DMS 273 treated with DMSO at 0.1 percent for 48 hours (cell line): Measurements from ENCODE around the gene CD72.
"Not testable (repeated sequence)": the region's sequence is repeated elsewhere in the genome, so short reads cannot be mapped to it uniquely, and the experiment has no call there.

ENCODE experiments used
- DNase-seq: peaks from one replicate; lab custom pipeline; 2025; lab: John Stamatoyannopoulos, UW

CD72 gene

DNA sequence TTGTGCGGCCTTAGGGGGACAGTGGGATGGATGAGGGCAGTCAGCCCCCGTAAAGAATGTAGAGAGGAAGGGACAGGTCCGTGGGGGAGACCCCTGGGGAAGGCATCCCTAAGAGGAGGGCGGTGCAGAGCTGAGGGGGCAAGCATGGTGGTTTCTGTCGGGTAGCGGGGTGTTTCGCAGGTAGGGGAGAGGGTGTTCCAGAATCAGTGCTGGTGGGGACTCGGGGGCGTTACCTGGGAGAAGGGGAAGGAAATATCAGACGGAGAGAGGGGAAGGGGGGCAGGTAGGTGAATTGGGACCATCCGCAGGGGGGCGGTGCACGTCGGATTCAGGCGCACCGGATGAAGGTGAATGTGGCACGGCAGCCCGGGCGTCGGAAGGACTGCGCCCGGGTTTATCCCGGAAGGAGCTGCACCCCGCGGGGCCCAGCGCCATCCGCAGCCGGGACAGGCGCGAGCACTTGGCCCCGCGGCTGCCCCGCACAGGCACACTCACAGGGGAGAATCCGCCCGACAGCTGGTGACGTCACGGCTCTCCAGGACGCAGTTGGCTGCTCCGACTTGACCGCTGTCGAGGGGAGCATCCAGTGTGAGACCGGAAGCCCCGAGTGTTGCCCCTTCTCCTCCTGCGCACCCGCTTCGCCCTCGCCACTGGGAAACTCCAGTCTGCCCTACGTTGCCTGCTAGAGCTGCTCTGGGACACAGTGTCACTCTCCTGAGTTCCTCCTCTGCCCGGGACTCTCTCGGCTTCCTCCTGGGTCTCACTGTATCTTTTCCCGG, 1.3 kb downstream of the CD72 start:
- DNase-seq: no peak

DNA sequence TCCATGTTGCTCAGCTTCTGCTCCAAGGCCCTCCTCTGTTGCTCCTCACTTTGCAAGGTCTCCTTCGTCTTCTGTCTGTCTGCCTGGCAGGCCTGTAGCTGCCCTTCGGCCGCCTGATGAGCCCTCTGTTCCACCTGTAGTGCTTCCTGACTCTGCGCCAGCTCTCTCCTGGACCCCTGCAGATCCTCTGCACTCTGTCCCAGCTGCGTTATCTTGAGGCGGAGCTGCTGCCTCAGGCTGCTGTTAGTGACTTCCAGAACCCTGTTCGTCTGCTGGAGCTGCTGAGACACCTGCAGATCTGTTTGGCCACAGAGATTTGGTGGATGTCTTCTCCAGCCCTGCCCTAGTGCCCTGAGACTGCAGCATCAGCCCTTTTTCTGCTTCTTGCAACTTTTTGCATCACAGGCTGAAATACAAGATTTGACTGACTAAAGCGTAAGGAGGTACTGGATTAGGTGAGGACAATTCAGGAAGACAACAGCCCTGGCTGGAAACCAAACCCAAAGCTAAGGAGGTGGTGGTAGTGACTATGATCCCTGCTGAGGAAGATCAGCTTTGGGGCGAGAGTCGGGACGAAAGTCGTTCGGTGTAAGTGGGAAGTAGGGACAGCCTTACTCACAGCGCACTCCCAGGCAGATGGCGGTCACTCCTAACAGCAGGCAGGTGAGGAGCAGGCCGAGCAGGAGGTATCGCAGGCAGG, 2.1 kb downstream of the CD72 start:
- DNase-seq: no peak

DNA sequence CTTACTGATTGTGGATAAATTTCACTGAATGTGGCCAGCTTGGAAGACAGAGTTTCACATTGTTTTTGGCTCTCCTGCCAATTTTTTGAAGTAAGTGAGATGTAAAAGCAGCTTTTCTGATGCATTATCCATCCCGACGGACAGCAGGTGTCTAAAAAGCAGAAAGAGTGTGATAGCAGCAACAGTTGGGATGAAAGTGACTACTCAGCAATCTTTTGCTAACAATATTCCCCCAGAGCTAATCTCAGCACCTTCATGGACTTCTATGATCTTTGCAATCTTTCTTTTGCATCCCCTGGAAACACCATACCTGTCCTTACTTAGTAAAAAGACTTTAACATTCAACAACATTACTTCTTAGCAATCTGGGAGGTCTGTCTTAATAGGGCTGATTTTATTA, 5.4 kb downstream of the CD72 start:
- DNase-seq: no peak

DNA sequence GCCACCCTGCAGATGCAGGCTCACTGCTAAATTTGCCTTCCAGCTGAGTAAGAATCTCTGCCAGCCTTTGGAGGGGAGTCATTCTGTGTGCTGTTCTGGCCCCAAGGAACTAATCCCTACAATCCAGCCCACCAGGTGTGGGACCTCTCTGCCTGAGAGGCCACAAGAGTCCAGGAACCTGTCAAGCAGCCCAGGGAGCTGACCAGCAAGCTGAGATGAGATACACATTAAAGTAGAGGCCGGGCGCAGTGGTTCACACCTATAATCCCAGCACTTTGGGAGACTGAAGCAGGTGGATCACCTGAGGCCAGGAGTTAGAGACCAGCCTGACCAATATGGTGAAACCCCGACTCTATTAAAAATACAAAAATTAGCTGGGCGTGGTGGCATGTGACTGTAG, 6.1 kb downstream of the CD72 start:
- not testable (repeated sequence) for DNase-seq

DNA sequence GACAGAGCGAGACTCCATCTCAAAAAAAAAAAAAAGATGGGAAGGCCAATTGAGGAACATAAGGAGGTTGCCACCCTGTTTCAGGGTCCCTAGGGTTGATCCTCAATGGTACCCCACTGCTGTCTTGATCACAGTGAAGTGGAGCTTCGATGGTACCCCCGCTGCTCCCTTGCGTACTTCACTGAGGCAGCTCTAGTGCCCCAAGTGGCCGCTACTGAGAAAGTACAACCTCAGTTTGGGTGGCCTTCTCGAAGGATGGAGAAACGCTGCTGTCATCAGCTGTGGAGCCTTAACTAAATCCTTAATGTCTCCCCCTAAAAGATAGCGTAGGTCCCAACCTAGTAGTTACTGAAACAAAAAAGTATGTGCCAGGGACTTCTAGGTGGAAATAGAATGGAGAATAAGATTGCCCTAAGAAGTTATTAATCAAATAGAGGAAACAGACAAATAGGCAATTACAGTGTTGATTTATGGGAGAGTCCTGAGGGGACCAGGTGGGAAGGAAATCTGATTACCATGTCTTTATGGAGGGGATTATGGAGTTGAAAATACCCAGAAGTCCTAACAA, 6.9 kb downstream of the CD72 start:
- DNase-seq: no peak

DNA sequence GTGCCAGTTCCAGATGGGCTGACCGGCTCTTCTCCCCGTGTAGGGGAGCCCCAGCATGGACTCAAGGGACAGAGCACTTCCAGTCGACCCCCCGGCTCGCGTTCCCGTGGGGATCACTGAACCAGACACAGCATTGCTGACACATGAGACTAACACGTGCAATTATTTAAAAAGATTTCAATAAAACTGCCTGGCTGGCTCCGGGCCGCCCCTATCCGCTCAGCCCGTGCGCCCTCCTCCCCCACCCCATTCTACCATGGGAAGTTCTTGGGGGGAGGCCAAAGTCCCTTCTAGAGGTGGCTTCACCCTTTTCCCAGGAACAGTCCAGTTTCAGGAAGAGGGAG, 8.4 kb downstream of the CD72 start:
- no peak for DNase-seq

DNA sequence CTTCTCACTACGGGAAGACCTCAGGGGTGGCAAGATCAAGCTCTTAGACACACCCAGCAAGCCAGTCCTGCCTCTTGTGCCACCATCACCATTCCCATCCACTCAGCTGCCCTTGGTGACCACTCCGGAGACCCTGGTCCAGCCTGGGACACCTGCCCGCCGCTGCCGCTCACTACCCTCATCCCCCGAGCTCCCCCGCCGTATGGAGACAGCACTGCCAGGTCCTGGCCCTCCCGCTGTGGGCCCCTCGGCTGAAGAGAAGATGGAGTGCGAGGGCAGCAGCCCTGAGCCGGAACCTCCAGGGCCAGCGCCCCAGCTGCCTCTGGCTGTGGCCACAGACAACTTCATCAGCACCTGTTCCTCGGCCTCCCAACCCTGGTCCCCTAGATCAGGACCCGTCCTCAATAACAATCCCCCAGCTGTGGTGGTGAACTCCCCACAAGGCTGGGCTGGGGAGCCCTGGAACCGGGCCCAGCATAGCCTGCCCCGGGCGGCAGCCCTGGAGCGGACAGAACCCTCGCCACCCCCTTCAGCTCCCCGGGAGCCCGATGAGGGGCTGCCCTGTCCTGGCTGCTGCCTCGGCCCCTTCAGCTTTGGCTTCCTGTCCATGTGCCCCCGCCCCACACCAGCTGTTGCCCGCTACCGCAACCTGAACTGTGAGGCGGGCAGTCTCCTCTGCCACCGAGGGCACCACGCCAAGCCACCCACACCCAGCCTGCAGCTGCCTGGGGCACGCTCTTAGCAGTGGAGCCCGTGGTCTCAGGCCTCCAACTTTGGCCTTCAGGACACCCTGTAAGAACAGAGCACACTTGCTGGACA, 9.0 kb downstream of the CD72 start:
- peak; percentile 60 for DNase-seq

DNA sequence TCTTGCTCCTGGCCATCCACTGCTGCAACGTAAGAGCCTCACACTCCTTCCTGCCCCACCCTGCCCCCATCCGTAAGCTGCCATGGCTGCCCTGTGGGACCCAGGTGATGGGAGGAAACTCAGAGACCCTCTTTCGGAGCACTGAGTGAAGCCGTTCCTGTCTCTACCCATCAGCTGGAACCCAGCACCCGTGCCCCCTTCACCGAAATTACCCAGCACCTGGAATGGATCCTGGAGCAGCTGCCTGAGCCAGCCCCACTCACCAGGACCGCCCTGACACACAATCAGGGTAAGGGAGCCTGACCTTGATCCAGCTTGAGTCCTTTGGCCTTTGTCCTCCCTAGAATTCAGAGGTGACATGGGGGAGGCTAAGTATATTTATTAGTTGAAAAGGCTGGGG, 10.0 kb downstream of the CD72 start:
- DNase-seq: no peak

DNA sequence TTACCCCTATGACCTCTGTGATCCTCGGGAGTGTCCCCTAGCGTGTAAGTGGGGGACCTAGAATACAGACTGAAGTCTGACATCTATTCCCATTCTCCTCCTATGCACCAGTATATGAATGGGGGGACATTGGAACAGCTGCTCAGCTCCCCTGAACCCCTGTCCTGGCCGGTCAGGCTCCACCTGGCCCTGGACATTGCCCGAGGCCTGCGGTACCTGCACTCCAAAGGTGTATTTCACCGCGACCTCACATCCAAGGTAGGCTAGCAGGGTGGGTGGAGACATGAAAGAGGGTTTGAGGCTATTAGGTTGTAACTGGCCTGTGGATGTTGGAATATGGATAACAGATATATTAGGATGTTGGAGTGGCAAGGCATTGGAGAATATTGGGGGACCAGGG, 11.5 kb downstream of the CD72 start:
- no peak for DNase-seq

DNA sequence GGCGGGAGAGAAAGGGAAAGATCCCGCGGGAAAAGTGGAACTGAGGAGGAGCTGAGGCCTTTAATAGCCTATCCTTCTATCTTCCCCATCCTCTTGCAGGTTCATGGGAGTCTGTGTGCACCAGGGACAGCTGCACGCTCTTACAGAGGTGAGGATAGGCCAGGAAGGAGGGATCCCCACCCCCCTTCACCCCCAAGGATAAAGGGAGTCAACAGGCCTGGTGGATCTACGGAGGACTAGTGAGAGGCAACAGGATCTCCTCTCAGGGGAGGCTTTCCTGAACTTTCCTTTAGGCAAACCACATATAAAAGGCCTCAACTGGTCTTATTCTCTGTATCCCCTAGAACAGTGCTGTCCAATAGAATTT, 12.1 kb downstream of the CD72 start:
- no peak for DNase-seq

DNA sequence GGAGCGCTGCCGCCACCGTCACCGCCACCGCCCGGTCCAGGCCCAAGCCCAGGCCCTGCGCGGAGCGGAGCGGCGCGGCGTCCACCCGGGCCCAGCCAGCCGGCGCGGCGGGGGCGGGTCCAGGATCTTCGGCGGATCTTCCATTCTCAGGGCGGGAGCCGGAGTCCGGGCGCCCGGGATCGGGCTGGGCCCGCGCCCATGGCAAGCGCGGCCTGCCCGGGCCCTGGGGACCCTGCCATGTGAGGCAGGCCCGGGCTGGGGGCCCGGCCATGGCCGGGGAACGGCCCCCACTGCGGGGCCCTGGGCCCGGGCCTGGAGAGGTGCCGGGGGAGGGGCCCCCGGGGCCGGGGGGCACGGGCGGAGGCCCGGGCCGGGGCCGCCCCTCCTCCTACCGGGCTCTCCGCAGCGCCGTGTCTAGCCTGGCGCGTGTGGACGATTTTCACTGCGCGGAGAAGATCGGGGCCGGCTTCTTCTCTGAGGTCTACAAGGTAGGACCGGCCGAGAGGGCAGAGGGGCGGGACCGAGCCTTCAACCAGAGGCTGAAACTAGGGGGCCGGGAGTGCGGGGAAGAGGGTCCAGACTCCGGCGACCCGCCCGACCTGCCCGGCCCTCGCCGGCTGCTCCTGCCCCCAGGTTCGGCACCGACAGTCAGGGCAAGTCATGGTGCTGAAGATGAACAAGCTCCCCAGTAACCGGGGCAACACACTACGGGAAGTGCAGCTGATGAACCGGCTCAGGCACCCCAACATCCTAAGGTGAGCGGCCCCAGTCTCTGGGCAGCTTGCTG, 12.7 kb downstream of the CD72 start:
- DNase-seq: no peak

DNA sequence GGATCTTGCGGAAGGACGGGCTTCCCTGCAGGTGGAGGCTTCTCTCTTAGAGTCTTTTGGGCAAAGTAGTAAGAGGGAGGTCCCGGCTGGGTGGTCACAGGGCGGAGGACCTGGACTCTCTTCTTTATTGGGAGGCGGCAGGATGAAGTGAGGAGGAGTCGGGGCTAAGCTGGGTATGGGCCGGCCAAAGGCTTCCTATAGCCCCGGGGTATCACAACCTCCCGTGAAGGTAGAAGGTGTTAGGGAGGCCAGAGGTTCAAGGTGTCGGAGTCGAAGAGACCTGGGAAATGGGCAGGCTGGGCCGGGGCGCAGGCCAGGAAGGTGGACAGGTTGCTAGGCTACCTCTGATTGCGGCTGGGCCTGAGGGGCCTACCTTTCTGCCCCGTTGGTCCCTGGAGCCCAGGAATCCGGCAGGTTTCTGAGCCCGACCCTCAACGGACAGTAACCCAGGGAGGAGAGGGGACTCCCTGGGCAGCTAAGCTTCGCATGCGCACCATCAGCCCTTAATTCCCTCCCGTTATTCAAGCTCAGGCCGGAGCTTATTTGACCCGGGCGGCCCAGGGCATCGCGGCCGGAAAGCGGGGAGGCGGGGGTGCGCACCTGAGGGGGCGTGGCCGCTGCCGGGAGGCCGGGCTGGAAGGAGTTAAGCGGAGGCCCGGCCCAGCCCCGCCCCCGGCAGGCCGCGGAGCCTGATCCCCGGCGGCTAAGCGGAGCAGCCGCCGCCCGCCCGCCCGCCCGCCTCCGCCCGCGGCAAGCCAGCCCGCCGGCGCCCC, 13.4 kb downstream of the CD72 start, which contains the start of gene TESK1:
Gene TESK1, plus strand, starts transcription at position 685 of the 773 bp plus-strand sequence. CDS start 358 bp downstream, outside the sequence.
- DNase-seq: no peak

DNA sequence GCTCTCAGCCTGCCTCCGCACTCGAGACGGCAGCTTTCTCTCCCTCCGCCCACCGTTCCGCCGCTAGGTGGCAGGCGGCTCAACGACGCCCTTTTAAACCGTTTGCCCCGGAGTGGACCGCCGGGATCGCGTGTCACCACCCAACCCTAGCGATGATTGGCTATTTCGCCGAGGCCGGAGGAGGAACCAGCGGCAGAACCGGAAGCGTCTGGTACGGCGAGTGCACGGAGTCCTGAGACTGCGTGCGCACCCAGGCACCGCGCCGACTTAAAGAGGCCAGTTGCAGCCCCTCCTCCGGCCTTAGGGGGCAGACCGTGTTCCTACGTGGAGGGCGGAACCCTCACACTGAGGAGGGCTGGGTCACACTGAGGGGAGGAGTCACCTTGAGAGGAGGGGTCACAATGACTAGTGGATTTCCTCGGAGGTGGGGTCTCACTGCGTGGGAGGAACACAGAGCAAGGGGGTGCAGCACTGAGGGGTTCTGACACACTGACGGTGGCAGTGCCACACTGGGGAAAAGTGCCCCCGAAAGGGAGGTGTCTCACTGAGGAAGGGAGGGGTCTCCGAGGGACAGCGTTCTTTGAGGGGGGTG, 14.1 kb downstream of the CD72 start:
- peak; percentile 96 for DNase-seq

DNA sequence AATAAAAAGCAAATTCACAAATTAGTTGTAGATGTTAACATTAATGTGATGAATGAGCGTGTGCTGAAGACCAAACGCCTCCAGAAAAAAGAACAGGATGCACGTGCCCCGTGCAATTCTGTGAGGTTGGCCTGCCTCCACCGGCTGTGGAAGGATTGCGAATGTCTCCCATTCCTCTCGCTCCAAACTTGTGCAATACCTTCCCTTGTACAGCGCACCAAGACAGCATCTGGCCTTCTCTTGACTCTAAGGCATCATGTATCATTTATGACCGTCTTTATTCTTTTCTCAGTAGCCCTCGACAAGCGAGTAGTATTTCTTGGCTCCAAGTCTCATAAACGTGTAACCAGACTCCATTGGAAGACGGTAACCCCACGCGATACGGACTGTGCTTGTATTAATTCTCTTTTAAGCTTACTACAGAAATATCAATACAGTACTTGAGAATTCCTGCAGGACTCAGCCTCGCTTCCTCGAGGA, 14.7 kb downstream of the CD72 start:
- no peak for DNase-seq

DNA sequence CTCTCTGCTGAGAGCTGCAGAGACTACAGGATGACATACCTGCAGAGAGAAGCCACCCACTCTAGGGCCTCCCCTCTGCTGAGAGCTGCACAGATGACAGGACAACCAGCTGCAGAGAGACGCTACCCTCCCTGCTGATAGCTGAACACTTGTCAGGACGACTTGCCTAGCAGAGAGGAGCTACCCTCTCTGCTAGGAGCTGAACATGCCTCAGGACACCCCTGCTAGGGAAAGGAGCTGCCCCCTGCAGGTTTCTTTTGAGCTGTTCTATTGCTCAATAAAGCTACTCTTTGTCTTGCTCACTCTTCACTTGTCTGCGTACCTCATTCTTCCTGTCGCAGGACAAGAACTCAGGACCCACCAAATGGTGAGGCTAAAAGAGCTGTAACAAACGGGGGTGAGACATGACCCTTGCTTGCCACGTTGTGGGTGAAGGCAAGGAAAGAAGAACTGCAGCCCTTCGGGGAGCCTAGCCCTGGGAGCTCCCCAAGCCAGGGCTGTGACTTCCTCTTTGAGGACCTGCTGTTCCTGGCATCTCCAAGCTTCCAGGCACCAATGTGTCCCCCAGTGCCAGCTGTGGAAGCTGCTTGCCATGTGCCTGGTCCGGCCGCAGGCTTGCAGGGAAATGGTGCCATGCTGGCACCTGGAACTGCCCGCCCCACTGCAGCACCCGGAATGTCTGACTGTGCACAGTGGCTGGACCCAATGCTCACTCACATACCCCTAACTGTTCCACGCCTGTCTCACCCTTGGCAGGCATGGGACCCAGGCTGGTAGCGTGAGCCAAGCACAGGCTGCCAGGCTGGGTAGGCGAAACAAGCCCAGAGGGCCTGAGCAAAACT, 18.2 kb downstream of the CD72 start:
- no peak for DNase-seq

DNA sequence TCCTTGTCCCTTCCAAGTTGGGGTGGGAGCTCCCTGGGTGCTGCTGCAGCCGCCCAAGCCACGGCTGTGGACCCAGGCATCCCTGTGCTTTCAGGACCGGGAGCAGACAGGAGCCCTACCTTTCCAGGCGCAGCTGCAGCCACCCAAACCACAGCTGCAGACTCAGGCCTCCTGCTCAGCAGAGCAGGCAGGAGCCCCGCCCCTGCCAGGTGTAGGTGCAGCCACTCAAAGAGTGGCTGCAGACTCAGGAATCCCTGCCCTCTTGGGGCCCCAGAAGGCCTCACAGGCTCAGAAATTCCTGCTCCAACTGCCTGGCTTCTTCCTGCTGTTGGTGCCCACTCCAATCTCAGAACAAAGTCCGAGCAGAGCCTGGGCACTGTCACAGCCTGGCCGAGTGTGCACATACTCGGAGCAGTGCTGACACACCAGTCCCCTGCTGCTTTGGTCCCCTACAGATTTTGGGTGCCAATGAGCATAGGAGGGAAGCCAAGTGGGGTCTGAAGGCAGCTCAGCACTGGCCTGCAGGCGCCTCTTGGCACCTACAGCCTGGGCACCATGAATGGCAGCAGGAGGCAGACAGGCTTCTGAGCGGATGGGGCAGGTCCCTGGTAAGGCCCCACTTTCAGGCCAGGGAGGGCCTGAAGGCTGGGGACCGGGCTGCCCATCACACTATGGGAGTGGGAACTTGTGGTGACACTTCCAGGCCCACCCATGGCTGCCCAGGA, 19.2 kb downstream of the CD72 start:
- no peak for DNase-seq

DNA sequence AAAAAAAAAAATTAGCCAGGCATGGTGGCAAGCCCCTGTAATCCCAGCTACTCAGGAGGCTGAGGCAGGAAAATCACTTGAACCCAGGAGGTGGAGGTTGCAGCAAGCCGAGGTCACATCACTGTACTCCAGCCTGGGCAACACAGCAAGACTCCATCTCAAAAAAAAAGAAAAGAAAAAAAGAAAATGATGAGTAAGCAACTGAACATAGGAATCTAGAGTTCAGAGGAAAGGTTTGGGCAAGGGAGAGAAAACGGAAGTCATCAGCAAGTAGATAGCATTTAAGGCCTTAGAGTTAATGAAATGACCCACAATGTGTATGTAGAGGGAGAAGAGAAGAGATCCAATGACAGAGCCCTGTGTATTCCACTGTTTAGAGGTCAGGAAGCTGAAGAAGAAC, 21.3 kb downstream of the CD72 start:
- DNase-seq: not testable (repeated sequence)

DNA sequence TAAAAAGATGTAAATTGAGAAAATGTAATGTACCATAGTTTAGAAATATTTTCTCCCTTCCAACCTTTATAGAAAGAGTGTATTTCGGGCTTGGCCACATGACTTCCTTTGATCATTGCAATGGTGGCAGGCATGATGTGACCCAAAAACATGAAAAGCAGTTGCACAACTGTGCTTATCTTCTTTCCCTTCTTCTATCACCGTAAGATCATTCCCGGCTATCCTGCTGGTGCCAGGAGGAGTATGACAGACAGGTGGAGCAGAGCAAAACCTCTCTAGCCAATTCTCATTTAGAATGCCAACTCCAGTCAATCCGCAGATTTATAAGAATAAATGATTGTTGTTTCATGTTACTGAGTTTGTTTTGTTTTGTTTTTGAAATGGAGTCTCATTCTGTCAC, 23.7 kb downstream of the CD72 start:
- no peak for DNase-seq

DNA sequence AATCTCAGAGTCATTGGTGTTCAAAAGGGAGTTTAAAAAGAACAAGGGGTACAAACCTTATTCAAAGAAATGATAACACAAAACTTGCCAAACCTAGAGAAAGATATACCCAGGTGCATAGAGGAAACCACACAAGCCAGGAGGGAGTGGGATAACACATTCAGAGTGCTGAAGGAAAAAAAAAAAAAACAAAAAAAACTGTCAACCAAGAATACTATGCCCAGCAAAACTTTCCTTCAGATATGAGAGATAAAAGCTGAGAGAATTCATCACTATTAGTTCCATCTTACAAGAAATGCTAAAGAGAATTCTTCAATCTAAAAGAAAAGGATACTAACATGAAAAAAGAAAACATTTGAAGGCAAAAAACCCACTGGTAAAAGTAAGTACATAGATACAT, 24.6 kb downstream of the CD72 start:
- DNase-seq: no peak
